Activated naive CD4-positive, alpha-beta T cell treated with anti-CD3 and anti-CD28 coated beads, Interleukin-2, amount 50 U/mL, for 72 hours (primary cell): ENCODE data around the gene DLGAP1. TPM values are rescaled to one million over a fixed set of nuclear protein-coding genes. Genes with fewer than 3 reads are reported as not detected.

Experiments
- ATAC-seq, 2 donors: fragments of 150-1000 bp; cut with Tn5 transposase; 2 replicates each; pipeline ENCODE4 v1.10.0; 2021; ENCODE audit warnings: mild to moderate bottlenecking in 2 of 2, moderate library complexity in 2 of 2
- DNase-seq, 2 donors: peaks; one replicate each; pipeline ENCODE4 v3.0.0; 2021 to 2022; ENCODE audit warnings: low spot score in 2 of 2
- H3K27ac Mint-ChIP-seq, 2 donors: one replicate each; pipeline ENCODE4 v1.8.0; 2022; ENCODE audit warnings: mild to moderate bottlenecking in 2 of 2, mixed read lengths in 2 of 2
- H3K36me3 Mint-ChIP-seq, 2 donors: one replicate each; pipeline ENCODE4 v1.8.0; 2022; ENCODE audit warnings: mixed read lengths in 2 of 2
- H3K9me3 Mint-ChIP-seq, 2 donors: one replicate each; pipeline ENCODE4 v1.8.0; 2022; ENCODE audit warnings: mixed read lengths in 2 of 2
- total RNA-seq, 2 donors: library from RNA; stranded (reverse); gene quantifications; one replicate each; pipeline ENCODE4 v1.2.3, GENCODE V29; 2022

The DLGAP1 gene
- total RNA-seq, 2 donors from 2014 or later, result not detected

DNA sequence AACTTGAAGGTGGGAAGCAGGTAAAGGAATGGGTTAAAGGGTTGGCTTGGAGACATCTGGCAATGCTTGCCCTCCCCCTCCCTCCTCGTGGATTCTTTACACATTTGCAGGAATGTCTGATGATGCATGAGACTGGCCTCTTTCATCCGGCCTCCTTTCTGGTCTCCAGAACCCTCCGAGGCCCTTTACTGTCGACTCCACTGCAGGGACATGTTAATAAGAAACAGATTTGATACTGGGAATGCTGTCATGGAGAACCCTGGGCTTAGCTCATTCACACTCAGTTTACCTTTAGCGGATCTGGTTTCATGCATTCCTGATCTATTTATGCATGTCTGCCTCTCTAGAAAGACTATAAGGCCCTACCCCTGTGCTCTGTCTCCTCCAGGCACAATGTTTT lies 766.4 kb downstream of the DLGAP1 start:
- DNase-seq (no peak), ATAC-seq (no peak)
- no peak overlapping the region for H3K27ac Mint-ChIP-seq
- no peaks in the 10 kb centered on the region for H3K9me3 Mint-ChIP-seq
- H3K36me3 Mint-ChIP-seq, result no peaks in the 10 kb centered on the region

- Mint-ChIP-seq H3K27ac (no peak overlapping the region), H3K9me3 (peaks cover 7 to 11% of the 10 kb centered on the region in 2 donors), H3K36me3 (peaks cover 0 to 14% of the 10 kb centered on the region in 2 donors)
- ATAC-seq (no peak), DNase-seq (no peak)
Observed at GRCh38 chr18:3683483-3683882, 771.6 kb downstream of the DLGAP1 start.

- Mint-ChIP-seq H3K36me3 (peaks cover 0 to 14% of the 10 kb centered on the region in 2 donors), H3K9me3 (peaks cover 7 to 14% of the 10 kb centered on the region in 2 donors), H3K27ac (no peak overlapping the region)
- ATAC-seq (no peak), DNase-seq (no peak)
Observed at GRCh38 chr18:3682061-3682460, 773.0 kb downstream of the DLGAP1 start.

DNA sequence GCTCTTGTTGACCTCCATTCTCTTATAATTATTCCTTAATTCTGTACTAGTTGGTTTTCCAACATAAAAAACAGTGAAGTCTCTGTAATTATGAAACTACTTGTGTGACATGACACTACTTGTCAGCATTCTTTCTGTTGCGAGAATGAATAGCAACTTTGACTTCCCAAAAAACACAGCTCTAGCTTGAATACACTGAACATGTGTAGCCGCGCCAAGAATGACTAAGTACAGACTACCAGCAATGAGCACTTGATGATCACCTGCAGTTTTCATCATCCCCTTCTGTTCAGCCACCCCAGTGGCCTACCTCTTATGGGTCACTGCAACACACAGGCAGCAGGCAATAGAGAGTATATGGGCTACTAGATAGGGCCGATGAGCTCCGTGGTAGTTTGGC lies 775.9 kb downstream of the DLGAP1 start:
- ATAC-seq (no peak), DNase-seq (no peak)
- Mint-ChIP-seq H3K27ac (peak overlapping the region in 1 of 2 donors; percentile 37), H3K9me3 (peaks cover 7 to 17% of the 10 kb centered on the region in 2 donors), H3K36me3 (peaks cover 0 to 14% of the 10 kb centered on the region in 2 donors)

GRCh38 chr18:3675994-3676393 lies 779.1 kb downstream of the DLGAP1 start:
- ATAC-seq (no peak), DNase-seq (no peak)
- H3K27ac Mint-ChIP-seq, result no peak overlapping the region
- peaks cover 0 to 6% of the 10 kb centered on the region in 2 donors for H3K9me3 Mint-ChIP-seq
- no peaks in the 10 kb centered on the region for H3K36me3 Mint-ChIP-seq

GRCh38 chr18:3675446-3675845 lies 779.7 kb downstream of the DLGAP1 start:
- no peak overlapping the region for H3K27ac Mint-ChIP-seq
- peaks cover 0 to 6% of the 10 kb centered on the region in 2 donors for H3K9me3 Mint-ChIP-seq
- DNase-seq, result no peak
- ATAC-seq, result no peak
- no peaks in the 10 kb centered on the region for H3K36me3 Mint-ChIP-seq

DNA sequence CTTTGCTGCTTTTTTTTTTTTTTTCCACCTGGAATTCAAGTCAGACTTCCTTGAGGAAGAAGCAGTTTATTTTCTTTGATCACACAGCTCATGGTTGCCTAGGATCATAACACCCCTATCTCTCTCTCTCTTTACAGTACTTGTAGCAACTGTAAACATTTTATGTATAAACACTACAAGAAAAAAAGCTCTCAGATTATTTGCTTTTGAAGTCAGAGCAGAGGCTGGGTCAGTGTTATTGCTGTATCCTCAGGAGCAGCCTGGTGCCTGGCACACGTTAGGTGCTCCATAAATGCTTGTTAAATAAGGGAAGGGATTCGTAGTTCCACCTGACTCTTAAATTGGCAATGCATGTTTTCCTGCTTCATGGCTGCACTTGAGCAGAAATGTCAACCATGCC lies 783.9 kb downstream of the DLGAP1 start:
- DNase-seq (no peak), ATAC-seq (no peak)
- Mint-ChIP-seq H3K36me3 (no peaks in the 10 kb centered on the region), H3K9me3 (no peaks in the 10 kb centered on the region), H3K27ac (peak overlapping the region in 1 of 2 donors; percentile 12)

DNA sequence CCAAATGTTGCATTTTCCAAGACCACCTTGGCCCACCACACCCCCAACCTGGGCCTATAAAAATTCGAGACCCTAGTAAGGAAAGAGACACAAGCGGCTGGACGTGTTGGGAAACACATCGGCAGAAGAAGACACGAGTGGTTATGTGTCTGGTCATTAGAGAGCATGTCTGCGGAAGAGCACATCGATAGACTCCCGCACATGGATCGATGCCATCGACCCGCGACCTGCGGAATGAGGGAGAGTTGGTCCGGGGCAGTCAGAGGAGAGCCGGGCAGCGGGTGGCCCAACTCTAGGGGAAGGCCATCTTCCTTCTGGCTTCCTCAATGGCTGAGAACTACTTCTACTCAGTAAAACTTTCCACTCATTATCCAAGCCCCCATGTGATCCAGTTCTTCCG lies 785.7 kb downstream of the DLGAP1 start:
- Mint-ChIP-seq H3K36me3 (no peaks in the 10 kb centered on the region), H3K27ac (no peak overlapping the region), H3K9me3 (peaks cover 0 to 2% of the 10 kb centered on the region in 2 donors)
- ATAC-seq (no peak), DNase-seq (no peak)

- ATAC-seq (no peak), DNase-seq (no peak)
- peak overlapping the region in 1 of 2 donors; percentile 31 for H3K27ac Mint-ChIP-seq
- H3K9me3 Mint-ChIP-seq, result peaks cover 0 to 11% of the 10 kb centered on the region in 2 donors
- peaks cover 0 to 5% of the 10 kb centered on the region in 2 donors for H3K36me3 Mint-ChIP-seq
Observed at GRCh38 chr18:3667255-3668137, 787.6 kb downstream of the DLGAP1 start.

DNA sequence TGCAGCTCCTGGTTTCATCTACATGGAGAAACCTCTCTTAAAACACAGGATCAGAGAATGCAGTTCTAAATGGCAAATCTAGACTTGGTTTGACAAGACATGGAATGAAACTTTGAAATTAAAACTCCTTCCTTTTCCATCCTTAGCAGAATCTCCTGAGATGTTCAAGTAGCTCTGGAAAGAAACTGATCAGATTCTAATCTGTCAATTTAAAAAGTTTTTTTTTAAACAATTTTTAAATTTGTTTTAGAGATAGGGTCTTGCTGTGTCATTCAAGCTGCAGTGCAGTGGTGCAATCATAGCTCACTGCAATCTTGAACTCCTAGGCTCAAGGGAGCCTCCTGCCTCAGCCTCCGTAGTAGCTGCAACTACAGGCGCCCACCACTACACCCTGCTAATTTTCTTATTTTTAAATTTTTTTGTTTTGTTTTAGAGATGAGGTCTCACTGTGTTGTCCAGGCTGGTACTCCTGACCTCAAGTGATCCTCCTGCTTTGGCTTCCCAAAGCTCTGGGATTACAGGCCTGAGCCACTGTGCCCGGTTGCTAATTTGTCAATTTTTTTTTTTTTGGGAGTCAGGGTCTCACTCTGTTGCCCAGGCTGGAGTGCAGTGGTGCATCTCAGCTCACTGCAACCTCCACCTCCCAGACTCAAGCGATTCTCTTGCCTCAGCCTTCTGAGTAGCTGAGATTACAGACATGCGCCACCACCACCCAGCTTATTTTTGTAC lies 788.4 kb downstream of the DLGAP1 start:
- H3K36me3 Mint-ChIP-seq, result peaks cover 0 to 5% of the 10 kb centered on the region in 2 donors
- ATAC-seq, result no peak

GRCh38 chr18:3665780-3666525 lies 789.2 kb downstream of the DLGAP1 start:
- ATAC-seq (peak; percentile 65 to 82), DNase-seq (peak; percentile 71 to 74)
- peak overlapping the region in 1 of 2 donors; percentile 46 for H3K27ac Mint-ChIP-seq
- peaks cover 0 to 11% of the 10 kb centered on the region in 2 donors for H3K9me3 Mint-ChIP-seq
- peaks cover 0 to 5% of the 10 kb centered on the region in 2 donors for H3K36me3 Mint-ChIP-seq

More for the DNA sequence above, 788.4 kb downstream of the DLGAP1 start:
- Mint-ChIP-seq H3K27ac (no peak overlapping the region), H3K9me3 (peaks cover 0 to 11% of the 10 kb centered on the region in 2 donors)
- no peak for DNase-seq

DNA sequence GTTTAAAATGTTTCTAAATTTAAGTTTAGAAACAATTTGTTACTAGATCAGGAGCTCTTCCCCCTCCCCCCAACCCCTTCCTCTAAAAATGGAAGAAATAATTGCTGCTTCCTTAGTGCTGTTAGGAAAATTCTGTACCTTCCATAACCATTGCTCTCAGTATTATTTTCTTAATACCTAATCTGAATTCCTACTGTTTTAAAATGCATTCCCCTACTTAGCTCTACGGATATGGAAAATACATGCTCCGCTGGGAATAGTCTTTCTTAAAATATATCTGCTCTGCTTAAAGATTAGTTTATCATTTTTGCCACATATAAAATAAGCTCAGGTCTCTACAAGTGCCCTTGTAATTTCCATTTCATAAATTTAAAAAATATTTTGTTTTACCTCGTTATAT lies 789.9 kb downstream of the DLGAP1 start:
- H3K9me3 Mint-ChIP-seq, result peaks cover 0 to 11% of the 10 kb centered on the region in 2 donors
- no peak for DNase-seq
- ATAC-seq, result no peak
- H3K36me3 Mint-ChIP-seq, result peaks cover 0 to 5% of the 10 kb centered on the region in 2 donors
- peak overlapping the region in 1 of 2 donors; percentile 46 for H3K27ac Mint-ChIP-seq

DNA sequence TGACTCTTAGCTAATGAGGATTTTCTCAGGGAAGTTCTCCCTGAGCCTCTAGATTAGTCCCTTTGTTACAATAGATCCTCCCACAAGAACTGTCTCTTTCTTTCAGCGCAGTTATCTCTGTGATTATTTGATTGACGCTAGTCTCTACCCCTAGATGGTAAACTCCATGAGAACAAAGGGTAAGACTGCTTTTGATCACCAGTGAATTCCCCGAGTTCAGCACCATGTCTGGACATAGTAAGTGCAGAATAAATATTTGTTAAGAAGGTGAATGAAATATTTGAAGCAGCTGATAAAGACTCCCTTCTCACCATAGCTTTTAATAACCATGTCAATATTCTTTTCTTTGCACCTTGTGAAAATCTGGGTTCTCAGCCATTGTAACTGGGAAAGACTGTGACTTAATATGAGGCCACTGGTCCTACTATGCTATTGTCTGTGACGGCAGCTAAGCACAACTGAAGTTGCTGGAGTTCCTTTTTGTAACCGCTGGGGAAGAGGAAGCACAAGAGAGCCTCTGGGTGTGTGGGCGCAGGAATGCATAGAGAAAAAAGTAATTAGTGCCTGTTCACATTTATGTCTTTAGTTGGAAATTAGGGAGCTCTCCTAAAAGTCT lies 790.4 kb downstream of the DLGAP1 start:
- Mint-ChIP-seq H3K36me3 (peaks cover 0 to 5% of the 10 kb centered on the region in 2 donors), H3K9me3 (peaks cover 0 to 11% of the 10 kb centered on the region in 2 donors), H3K27ac (no peak overlapping the region)
- DNase-seq (no peak), ATAC-seq (no peak)

GRCh38 chr18:3663870-3664512 lies 791.1 kb downstream of the DLGAP1 start:
- H3K27ac Mint-ChIP-seq, result no peak overlapping the region

DNA sequence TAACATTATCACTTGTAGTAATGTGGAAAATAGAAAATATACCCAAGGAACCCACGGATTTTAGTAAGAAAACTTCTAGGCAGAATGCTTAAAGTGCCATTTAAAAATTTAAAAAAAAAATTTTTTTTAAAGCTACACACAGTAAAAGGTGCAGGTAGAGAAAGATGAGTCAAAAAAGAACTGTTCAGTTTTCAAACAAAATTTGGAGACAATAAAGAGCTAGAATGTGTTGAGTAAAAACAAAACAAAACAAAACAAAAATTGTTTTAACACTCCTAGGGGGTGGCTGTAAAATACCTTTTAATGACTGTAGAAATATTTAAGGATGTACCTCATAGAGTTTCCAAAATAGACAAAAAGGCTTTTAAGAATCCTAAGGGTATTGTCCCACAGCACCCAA lies 793.1 kb downstream of the DLGAP1 start:
- H3K36me3 Mint-ChIP-seq, result peaks cover 0 to 5% of the 10 kb centered on the region in 2 donors
- no peak overlapping the region for H3K27ac Mint-ChIP-seq
- no peak for DNase-seq
- peak in 1 of 2 donors; percentile 74 for ATAC-seq
- peaks cover 0 to 11% of the 10 kb centered on the region in 2 donors for H3K9me3 Mint-ChIP-seq

More at GRCh38 chr18:3663870-3664512, 791.1 kb downstream of the DLGAP1 start:
- DNase-seq, result no peak
- Mint-ChIP-seq H3K36me3 (peaks cover 0 to 5% of the 10 kb centered on the region in 2 donors), H3K9me3 (peaks cover 0 to 11% of the 10 kb centered on the region in 2 donors)
- ATAC-seq, result peak in 1 of 2 donors; percentile 22
